Head of caudate nucleus (tissue), 42 donors: ENCODE data around the gene MAN2A2.
A peak's percentile ranks its signal among the peaks of the same experiment; 100 is the strongest.
"Not testable (repeated sequence)": the region's sequence is repeated elsewhere in the genome, so short reads cannot be mapped to it uniquely, and the experiment has no call there.

Experiments
- DNase-seq, 42 donors: peaks; one replicate each; pipeline versions ENCODE4 v3.0.0 to v3.0.0-alpha.2; 2020 to 2021; ENCODE audit warnings: mixed read lengths in 7 of 42
- intact Hi-C: fragments of 100-400 bp; cut with DNase I; formaldehyde crosslinking; loops from one replicate; pipeline ENCODE4 v1.15.0; 2022

The MAN2A2 gene

GRCh38 chr15:90870354-90871138, 32.6 kb upstream of the MAN2A2 start:
- intact Hi-C loops, result loop anchor here (5.0 kb wide), 1 partner anchor 153 kb away; the partner anchor contains the start of gene BLM
- DNase-seq, result no peak

GRCh38 chr15:90871139-90871715, 31.9 kb upstream of the MAN2A2 start:
- peak in 16 of 42 donors; percentile 32 to 62 (median 46) for DNase-seq
- intact Hi-C loops, result loop anchor here (5.0 kb wide), 1 partner anchor 154 kb away; the partner anchor contains the start of gene BLM

GRCh38 chr15:90871716-90872485, 31.2 kb upstream of the MAN2A2 start:
- peak in 3 of 42 donors; percentile 38 to 44 (median 41) for DNase-seq
- intact Hi-C loops, result loop anchor here (5.0 kb wide), 1 partner anchor 155 kb away; the partner anchor contains the start of gene BLM

- intact Hi-C loops, result loop anchor here (5.0 kb wide), 1 partner anchor 155 kb away; the partner anchor contains the start of gene BLM
- DNase-seq, result peak in 3 of 42 donors; percentile 49 to 74 (median 64)
Observed at GRCh38 chr15:90872486-90873184, 30.5 kb upstream of the MAN2A2 start.

GRCh38 chr15:90873488-90873997, 29.6 kb upstream of the MAN2A2 start:
- intact Hi-C loops, result loop anchor here (5.0 kb wide), 1 partner anchor 156 kb away; the partner anchor contains the start of gene BLM

GRCh38 chr15:90873998-90874605, 29.0 kb upstream of the MAN2A2 start:
- no peak for DNase-seq
- intact Hi-C loops, result loop anchor here (5.0 kb wide), 1 partner anchor 157 kb away; the partner anchor contains the start of gene BLM

More at GRCh38 chr15:90873488-90873997, 29.6 kb upstream of the MAN2A2 start:
- no peak for DNase-seq

GRCh38 chr15:90874986-90875385, 28.1 kb upstream of the MAN2A2 start:
- DNase-seq, result not testable (repeated sequence)
- intact Hi-C loops, result loop anchor here (5.0 kb wide), 1 partner anchor 158 kb away; the partner anchor contains the start of gene BLM

- intact Hi-C loops, result no loop called here
- DNase-seq, result no peak
Observed at GRCh38 chr15:90875549-90875981, 27.5 kb upstream of the MAN2A2 start.

GRCh38 chr15:90876046-90876445, 27.1 kb upstream of the MAN2A2 start:
- intact Hi-C loops, result no loop called here
- DNase-seq, result no peak

GRCh38 chr15:90876512-90877170, 26.5 kb upstream of the MAN2A2 start:
- intact Hi-C loops, result no loop called here
- no peak for DNase-seq

GRCh38 chr15:90877315-90877714, 25.8 kb upstream of the MAN2A2 start:
- intact Hi-C loops, result no loop called here
- DNase-seq, result no peak

- no peak for DNase-seq
- intact Hi-C loops, result no loop called here
Observed at GRCh38 chr15:90877996-90878395, 25.1 kb upstream of the MAN2A2 start.

GRCh38 chr15:90878660-90879059, 24.4 kb upstream of the MAN2A2 start:
- DNase-seq, result no peak
- intact Hi-C loops, result no loop called here

GRCh38 chr15:90879730-90880366, 23.3 kb upstream of the MAN2A2 start:
- DNase-seq, result no peak
- intact Hi-C loops, result no loop called here

- intact Hi-C loops, result no loop called here
- DNase-seq, result no peak
Observed at GRCh38 chr15:90880381-90881145, 22.5 kb upstream of the MAN2A2 start.
